HPDE6-E6E7 (cell line): Measurements from ENCODE around the gene HOXD3.

Source experiments
- DNase-seq: peaks from one replicate; pipeline ENCODE4 v3.0.0; 2011; ENCODE audit warnings: missing footprints; ENCODE audit errors: extremely low spot score

Gene HOXD3

GRCh38 chr2:176149481-176149938 lies 7.6 kb upstream of the HOXD3 start:
- DNase-seq: no peak

GRCh38 chr2:176149939-176150583 lies 7.0 kb upstream of the HOXD3 start:
- no peak for DNase-seq

DNA sequence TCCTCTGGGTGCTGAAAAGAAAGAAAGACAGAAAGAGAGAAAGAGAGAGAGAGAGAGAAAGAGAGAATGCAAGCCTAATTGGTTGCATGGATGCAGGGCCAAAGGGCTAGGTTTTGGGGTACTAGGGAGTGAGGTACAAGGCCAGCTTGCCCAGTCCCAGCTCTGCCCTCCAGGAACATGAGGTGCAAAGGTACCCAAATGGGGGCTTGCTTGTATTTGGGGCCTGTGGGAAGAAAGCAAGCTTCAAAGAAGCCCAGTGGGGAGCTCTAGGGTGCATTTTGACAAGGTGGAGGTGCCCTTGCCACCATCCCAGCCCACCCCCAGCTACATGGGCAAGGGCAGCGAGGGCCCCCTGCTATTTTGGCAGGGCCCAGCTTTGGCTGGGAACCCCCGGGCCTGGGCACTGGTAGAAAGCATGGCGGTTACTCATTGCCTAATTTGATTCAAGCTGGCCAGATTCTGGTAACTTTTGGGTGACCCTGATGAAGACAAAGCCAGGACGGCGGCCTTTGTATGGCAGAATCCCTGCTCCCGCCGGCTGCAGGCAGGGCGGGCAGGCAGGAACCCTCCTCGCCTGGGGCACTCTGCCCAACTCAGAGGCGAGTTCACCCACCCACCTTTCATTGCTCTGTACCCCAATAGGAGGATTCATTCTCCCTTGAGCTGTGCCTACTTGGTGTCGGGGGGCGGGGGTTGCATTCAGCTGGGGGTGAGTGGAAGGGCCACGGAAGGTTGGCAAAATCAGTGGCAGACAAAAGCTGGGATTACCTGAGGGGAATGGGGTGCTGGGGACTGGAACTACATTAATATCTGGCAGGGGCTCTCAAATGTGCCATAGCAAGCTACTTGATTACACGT lies 6.3 kb upstream of the HOXD3 start:
- no peak for DNase-seq

GRCh38 chr2:176151442-176152287 lies 5.4 kb upstream of the HOXD3 start, which contains the start of gene HOXD4:
HOXD4 (plus strand) TSS chr2:176151550; CDS start chr2:176151634, 84 bp downstream.
- DNase-seq: no peak

DNA sequence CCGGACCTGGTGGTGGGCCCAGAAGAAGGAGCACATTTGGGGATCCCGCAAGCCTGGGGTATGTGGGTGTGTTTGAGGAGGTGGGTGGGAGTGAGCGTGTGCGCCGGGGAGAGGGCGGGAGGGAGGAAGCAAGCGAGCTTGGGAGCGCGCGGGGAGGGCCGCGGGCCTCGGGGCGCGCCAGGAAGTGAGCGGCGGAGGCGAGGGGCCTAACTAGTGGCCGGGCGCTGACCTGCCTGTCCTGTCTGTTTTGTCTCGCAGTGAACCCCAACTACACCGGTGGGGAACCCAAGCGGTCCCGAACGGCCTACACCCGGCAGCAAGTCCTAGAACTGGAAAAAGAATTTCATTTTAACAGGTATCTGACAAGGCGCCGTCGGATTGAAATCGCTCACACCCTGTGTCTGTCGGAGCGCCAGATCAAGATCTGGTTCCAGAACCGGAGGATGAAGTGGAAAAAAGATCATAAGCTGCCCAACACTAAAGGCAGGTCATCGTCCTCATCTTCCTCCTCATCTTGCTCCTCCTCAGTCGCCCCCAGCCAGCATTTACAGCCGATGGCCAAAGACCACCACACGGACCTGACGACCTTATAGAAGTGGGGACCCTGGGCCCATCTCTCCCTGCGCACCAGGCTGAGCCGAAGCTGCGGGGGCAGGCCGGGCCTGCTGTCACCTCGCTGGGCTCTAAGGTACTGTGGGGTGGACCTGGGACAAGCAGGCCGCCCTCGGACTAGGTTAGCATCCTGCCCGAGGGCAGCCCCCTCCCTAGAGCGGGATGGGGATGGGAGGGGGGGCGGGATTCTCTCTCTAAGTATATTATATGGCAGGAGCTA lies 4.5 kb upstream of the HOXD3 start:
- no peak for DNase-seq

DNA sequence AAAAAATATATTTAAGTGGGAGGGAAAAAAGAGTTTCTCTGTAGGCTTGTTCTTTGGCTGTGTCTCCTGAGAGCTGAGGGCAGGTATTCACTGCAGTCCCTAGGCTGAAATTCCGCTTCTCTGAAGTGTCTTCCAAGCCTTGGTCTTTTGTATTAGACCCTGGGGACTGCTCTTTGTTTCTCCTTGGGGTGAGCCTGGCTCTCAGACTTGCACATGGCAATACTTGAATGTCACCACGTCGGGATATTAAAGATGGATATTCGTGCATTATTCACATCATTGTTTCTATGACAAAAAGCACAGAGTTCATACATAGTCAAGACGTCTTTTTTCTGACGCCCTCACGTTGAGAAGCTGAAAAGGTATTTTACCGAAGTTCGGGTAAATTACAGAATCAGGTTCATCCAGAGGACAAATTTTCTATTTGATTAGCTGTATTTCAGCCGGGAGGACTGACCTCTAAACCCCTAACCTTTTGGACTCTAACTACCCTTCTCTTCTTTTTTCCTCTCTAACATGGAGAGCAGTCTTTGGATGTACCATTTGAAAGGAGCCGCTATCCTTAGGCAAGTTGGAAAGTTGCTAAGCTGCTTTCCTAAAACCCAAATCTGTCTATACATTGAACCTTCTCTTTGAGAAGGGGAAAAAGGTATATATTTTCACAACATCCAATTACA lies 2.4 kb upstream of the HOXD3 start:
- DNase-seq: no peak

GRCh38 chr2:176155356-176156044 lies 1.6 kb upstream of the HOXD3 start:
- no peak for DNase-seq

GRCh38 chr2:176156301-176156806 lies 753 bp upstream of the HOXD3 start:
- no peak for DNase-seq

DNA sequence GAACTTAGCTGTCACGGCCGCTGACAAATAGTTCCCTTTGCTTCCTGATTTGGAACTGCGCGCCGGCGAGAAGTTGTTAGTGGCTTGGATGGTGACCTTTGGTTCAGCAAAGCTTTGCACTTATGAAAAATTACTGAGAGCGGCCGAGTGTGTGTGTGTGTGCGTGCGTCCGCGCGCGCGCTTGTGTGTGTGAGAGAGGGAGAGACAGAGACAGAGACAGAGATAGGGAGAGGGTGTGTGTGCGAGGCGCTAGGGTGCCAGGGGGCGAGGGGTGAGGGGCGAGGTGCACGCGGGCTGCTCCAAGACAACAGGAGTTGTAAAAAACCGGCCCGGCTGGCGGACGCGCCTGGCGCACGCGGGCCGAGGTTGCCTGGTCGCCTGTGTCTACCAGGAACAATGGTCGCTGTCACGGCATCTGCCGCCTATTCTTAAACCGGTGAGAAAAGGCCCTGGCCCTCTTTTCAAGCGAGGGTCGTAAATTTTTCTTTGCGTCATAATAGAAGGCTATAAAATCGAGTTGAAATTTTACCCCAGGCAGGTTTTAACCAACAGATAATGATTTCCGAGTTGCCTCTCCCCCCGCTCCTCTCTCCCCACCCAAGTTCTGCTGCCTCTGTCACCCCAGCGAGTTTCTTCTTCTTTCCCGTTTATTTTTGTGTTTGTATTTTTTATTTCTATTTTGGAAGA lies 535 bp downstream of the HOXD3 start:
- no peak for DNase-seq

DNA sequence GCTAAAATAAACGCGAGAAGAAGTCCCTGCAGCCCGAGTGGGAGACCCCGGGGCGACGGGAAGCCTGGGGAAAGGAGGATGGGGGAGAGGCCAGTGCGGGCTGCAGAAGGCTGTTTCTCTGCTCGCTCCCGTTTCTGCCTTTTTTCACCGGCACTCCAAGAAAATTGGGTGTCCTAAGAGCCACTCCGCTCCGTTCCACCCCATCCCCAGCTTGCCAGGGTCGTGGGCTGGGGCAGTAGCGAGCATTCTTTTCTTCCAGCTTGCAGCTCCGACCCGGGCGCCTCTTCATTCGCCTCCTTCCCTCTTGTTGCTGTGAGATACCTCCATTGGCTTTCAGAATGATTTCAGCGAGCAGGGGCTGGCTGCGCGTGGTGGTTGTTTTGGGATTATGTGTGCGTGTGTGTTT lies 1.1 kb downstream of the HOXD3 start:
- no peak for DNase-seq

GRCh38 chr2:176158855-176159662 lies 2.0 kb downstream of the HOXD3 start:
- no peak for DNase-seq

DNA sequence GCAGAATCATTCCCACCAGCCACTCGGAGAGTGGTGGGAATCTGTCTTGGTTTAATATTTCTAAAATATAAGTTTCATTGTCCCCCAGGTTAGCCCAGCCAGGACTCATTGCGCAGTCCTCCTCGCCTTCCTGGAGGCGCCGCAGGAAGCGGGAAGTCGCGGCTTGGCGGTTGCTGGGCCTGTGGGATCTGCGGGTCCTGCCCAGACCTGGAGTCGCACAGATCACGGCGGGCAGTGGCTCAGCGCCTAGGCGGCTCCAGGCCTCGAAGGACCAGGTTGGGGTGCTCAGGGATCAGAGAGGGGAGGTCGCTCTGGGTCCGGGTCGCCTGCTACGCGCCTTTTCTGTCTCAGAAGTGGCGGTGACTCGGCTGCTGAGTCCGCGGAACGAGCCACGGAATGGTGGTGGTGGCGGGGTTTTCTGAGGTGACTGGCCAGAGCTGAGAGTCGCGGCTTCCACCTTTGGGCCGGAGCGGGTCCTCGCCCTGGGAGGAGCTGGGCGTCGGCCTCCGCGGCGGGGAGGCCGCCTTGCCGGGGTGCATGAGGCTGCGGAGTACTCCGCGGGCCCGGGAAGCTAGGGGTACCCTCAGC lies 2.6 kb downstream of the HOXD3 start:
- DNase-seq: no peak

GRCh38 chr2:176160251-176160985 lies 3.3 kb downstream of the HOXD3 start:
- no peak for DNase-seq

GRCh38 chr2:176160986-176161824 lies 4.1 kb downstream of the HOXD3 start:
- no peak for DNase-seq

DNA sequence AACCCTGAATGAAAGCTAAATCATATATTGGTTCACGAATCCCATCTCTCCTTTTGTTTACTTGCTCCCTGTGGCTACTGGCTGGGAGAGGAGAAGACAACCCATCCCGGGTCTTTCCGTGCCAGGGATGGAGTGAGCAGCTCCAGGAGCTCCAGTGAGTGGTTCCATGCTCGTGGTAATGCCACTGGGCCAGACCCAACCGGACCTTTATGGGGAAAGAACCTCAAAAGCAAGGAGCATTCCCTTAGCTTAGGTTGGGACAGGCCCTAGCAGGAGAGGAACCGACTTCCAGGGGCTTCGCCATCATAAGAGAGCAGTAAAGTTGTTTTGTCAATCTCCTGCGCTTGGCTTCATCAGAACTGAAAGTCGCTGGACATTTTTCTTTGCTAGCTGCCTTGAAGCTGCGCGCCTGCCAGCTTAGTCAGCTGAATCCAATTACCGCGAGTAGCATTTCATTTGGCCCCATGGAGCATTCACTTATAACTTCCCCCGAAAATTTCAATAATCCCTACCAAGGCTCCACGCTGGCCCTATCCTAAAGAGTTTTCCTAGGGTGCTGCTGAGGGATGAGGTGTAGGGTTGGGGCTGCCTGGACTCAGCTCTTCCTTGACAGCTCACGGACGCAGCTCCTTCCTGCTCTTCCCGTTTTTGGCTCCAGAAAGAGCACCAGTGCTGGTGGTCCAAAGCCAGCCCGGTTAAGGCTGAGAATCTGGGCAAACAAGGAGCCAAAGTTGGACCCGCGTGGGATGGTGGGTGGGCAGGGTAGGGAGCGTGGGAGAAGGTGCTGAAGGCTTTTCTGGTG lies 4.9 kb downstream of the HOXD3 start:
- DNase-seq: no peak
